IMR-90 (cell line): ENCODE data around the gene PEX14. TPM values are rescaled to one million over a fixed set of nuclear protein-coding genes. Genes with fewer than 3 reads are reported as not detected.

Source experiments
- ATAC-seq: fragments of 200-7000 bp; cut with Tn5 transposase; 2 replicates; pipeline ENCODE4 v1.9.1; 2020; ENCODE audit warnings: low read depth, mild to moderate bottlenecking, moderate library complexity
- BruUV-seq: library from RNA; stranded (reverse); fragments of 400-500 nt; replicated peaks from 2 replicates; lab custom pipeline; 2021; lab: Mats Ljungman, UMichigan
- CTCF ChIA-PET: fragments of 300-600 bp; formaldehyde crosslinking; extraction: SDS; loops from one replicate; lab custom pipeline; 2021; ENCODE audit warnings: antibody characterized with exemption; lab: Yijun Ruan, JAX
- POLR2A ChIA-PET: fragments of 300-600 bp; sonication (Branson Sonifier 250); formaldehyde crosslinking; loops from one replicate; lab custom pipeline; 2022; ENCODE audit warnings: antibody characterized with exemption; ENCODE audit not compliant: unreplicated experiment; lab: Charles Lee
- DNase-seq: peaks from one replicate; pipeline ENCODE4 v3.0.0; 2013
- H2AFZ ChIP-seq: replicated peaks from 2 replicates; pipeline ENCODE3; 2013; ENCODE audit warnings: low read length, mild to moderate bottlenecking; ENCODE audit not compliant: poor library complexity
- H2AK5ac ChIP-seq: 2 replicates; pipeline ENCODE4 v1.6.1; 2013; ENCODE audit warnings: low read depth, low read length, inconsistent platforms
- H2AK9ac ChIP-seq: replicated peaks from 2 replicates; pipeline ENCODE3; 2013; ENCODE audit warnings: mild to moderate bottlenecking, low read depth, low read length, moderate library complexity; ENCODE audit not compliant: poor library complexity
- H2BK120ac ChIP-seq: 2 replicates; pipeline ENCODE4 v1.6.1; 2013; ENCODE audit warnings: low read depth, low read length, inconsistent platforms
- H2BK15ac ChIP-seq: 3 replicates; pipeline ENCODE4 v1.6.1; 2013; ENCODE audit warnings: low read depth, low read length, inconsistent platforms
- H2BK20ac ChIP-seq: 2 replicates; pipeline ENCODE4 v1.6.1; 2013; ENCODE audit warnings: low read depth, mild to moderate bottlenecking, inconsistent platforms, low read length, moderate library complexity
- H2BK5ac ChIP-seq: 2 replicates; pipeline ENCODE4 v1.6.1; 2013; ENCODE audit warnings: mild to moderate bottlenecking, low read depth, low read length, inconsistent platforms; ENCODE audit not compliant: poor library complexity, severe bottlenecking
- H3K14ac ChIP-seq: replicated peaks from 2 replicates; pipeline ENCODE4 v1.6.1; 2013; ENCODE audit warnings: low read depth, low read length, inconsistent platforms
- H3K18ac ChIP-seq: 2 replicates; pipeline ENCODE4 v1.6.1; 2013; ENCODE audit warnings: low read depth, low read length, control low read depth
- H3K23ac ChIP-seq: 2 replicates; pipeline ENCODE4 v1.6.1; 2013; ENCODE audit warnings: low read depth, low read length, inconsistent platforms
- H3K27ac ChIP-seq: 2 replicates; pipeline ENCODE4 v1.5.1; 2013; ENCODE audit warnings: mild to moderate bottlenecking, control low read depth, low read length; ENCODE audit not compliant: insufficient read depth
- H3K27me3 ChIP-seq: 2 replicates; pipeline ENCODE4 v1.6.1; 2013; ENCODE audit warnings: low read length; ENCODE audit not compliant: control insufficient read depth, insufficient read depth
- H3K36me3 ChIP-seq: 2 replicates; pipeline ENCODE4 v1.6.1; 2013; ENCODE audit warnings: low read length, mixed read lengths; ENCODE audit not compliant: control insufficient read depth, insufficient read depth
- H3K4ac ChIP-seq: 2 replicates; pipeline ENCODE4 v1.6.1; 2013; ENCODE audit warnings: low read depth, low read length, inconsistent platforms
- H3K4me1 ChIP-seq: 2 replicates; pipeline ENCODE4 v1.6.1; 2013; ENCODE audit warnings: low read length, mixed read lengths; ENCODE audit not compliant: control insufficient read depth, insufficient read depth
- H3K4me2 ChIP-seq: 2 replicates; pipeline ENCODE4 v1.6.1; 2013; ENCODE audit warnings: low read depth, mild to moderate bottlenecking, control low read depth, low read length, moderate library complexity
- H3K4me3 ChIP-seq: 2 replicates; pipeline ENCODE4 v1.5.1; 2013; ENCODE audit warnings: low read depth, mild to moderate bottlenecking, control low read depth, low read length, moderate library complexity; ENCODE audit not compliant: insufficient read depth
- H3K56ac ChIP-seq: 2 replicates; pipeline ENCODE4 v1.6.1; 2013; ENCODE audit warnings: low read length, inconsistent platforms; ENCODE audit not compliant: insufficient read depth; ENCODE audit errors: extremely low read depth
- H3K79me1 ChIP-seq, 2 experiments: 2 replicates each; pipeline ENCODE4 v1.6.1; 2013; ENCODE audit warnings: low read length in 2 of 2, inconsistent platforms in 1 of 2, low read depth in 1 of 2
- H3K9ac ChIP-seq: 2 replicates; pipeline ENCODE4 v1.6.1; 2013; ENCODE audit warnings: low read depth, low read length, control low read depth
- H3K9me1 ChIP-seq: 2 replicates; pipeline ENCODE4 v1.6.1; 2013; ENCODE audit warnings: low read length, inconsistent platforms; ENCODE audit not compliant: insufficient read depth
- H3K9me3 ChIP-seq: 2 replicates; pipeline ENCODE4 v1.6.1; 2013; ENCODE audit warnings: low read length; ENCODE audit not compliant: control insufficient read depth, insufficient read depth
- H4K20me1 ChIP-seq: 2 replicates; pipeline ENCODE4 v1.6.1; 2013; ENCODE audit warnings: low read length, inconsistent platforms; ENCODE audit not compliant: insufficient read depth
- H4K5ac ChIP-seq: 2 replicates; pipeline ENCODE4 v1.6.1; 2013; ENCODE audit warnings: mild to moderate bottlenecking, low read depth, low read length, control low read depth
- H4K8ac ChIP-seq, 2 experiments: 2 replicates each; pipeline ENCODE4 v1.6.1; 2013; ENCODE audit warnings: low read depth in 2 of 2, low read length in 2 of 2, control low read depth in 1 of 2, inconsistent platforms in 1 of 2
- H4K91ac ChIP-seq: 2 replicates; pipeline ENCODE4 v1.6.1; 2013; ENCODE audit warnings: low read depth, low read length, inconsistent platforms; ENCODE audit not compliant: insufficient read depth
- BHLHE40 ChIP-seq: fragments of 150-350 bp; IDR thresholded peaks from 2 replicates; pipeline ENCODE4 v1.6.1; 2016; ENCODE audit warnings: mild to moderate bottlenecking, low read depth, low read length
- CEBPB ChIP-seq: IDR thresholded peaks from 2 replicates; pipeline ENCODE4 v1.6.1; 2012; ENCODE audit warnings: low read depth, low read length, improper control_type of control experiment
- CTCF ChIP-seq: conservative IDR thresholded peaks from 2 replicates; pipeline ENCODE4 v1.5.1; 2012; ENCODE audit warnings: mild to moderate bottlenecking, low read depth, low read length, improper control_type of control experiment
- FOS ChIP-seq: fragments of 150-350 bp; IDR thresholded peaks from 2 replicates; pipeline ENCODE4 v1.6.1; 2016; ENCODE audit warnings: low read depth, low read length
- MAFK ChIP-seq: IDR thresholded peaks from 2 replicates; pipeline ENCODE4 v1.6.1; 2012; ENCODE audit warnings: low read depth, low read length, improper control_type of control experiment
- MAZ ChIP-seq: IDR thresholded peaks from 2 replicates; pipeline ENCODE4 v1.6.1; 2012; ENCODE audit warnings: low read depth, mild to moderate bottlenecking, low read length, improper control_type of control experiment, moderate library complexity, borderline replicate concordance
- MXI1 ChIP-seq: IDR thresholded peaks from 2 replicates; pipeline ENCODE4 v1.6.1; 2012; ENCODE audit warnings: low read depth, mild to moderate bottlenecking, low read length, moderate library complexity, borderline replicate concordance
- NFE2L2 ChIP-seq: fragments of 150-350 bp; IDR thresholded peaks from 2 replicates; pipeline ENCODE4 v1.6.1; 2016; ENCODE audit warnings: low read depth, mild to moderate bottlenecking, low read length
- POLR2A ChIP-seq: IDR thresholded peaks from 2 replicates; pipeline ENCODE4 v1.6.1; 2012; ENCODE audit warnings: mild to moderate bottlenecking, low read depth, low read length
- RFX5 ChIP-seq: IDR thresholded peaks from 2 replicates; pipeline ENCODE4 v1.8.0; 2012; ENCODE audit warnings: low read depth, mild to moderate bottlenecking, low read length, moderate library complexity
- USF2 ChIP-seq: fragments of 150-350 bp; IDR thresholded peaks from 2 replicates; pipeline ENCODE4 v1.6.1; 2017; ENCODE audit warnings: mild to moderate bottlenecking, antibody characterized with exemption, low read length, low read depth
- WGBS, 2 experiments: methylation state at CpG; one replicate each; pipeline versions ENCODE4 v1.1.5 to v1.1.7; 2013; ENCODE audit warnings: missing lambda C conversion rate in 2 of 2; ENCODE audit not compliant: insufficient read length in 1 of 2; ENCODE audit errors: extremely low coverage in 2 of 2; 5-methylcytosine and 5-hydroxymethylcytosine counted together
- dilution Hi-C: fragments of 300-500 bp; cut with HindIII; formaldehyde crosslinking; loops from one replicate; pipeline ENCODE4 v1.14.3; 2018; ENCODE audit warnings: low sequenced_read_pairs; ENCODE audit not compliant: unreplicated experiment
- in situ Hi-C: fragments of 300-500 bp; cut with MboI; formaldehyde crosslinking; loops from 3 replicates; pipeline ENCODE4 v1.14.3; 2019; ENCODE audit warnings: low sequenced_read_pairs, inconsistent platforms, mixed read lengths
- intact Hi-C: fragments of 100-400 bp; cut with micrococcal nuclease; formaldehyde crosslinking; loops from 2 replicates; pipeline ENCODE4 v1.10.0; 2022
- polyA plus RNA-seq, 3 experiments: library from polyadenylated mRNA; depleted of rRNA; stranded (reverse); fragments of >200 nt; gene quantifications; 2 replicates each; pipeline ENCODE4 v1.2.3, GENCODE V29; 2012; ENCODE audit warnings: low replicate concordance in 1 of 3
- total RNA-seq: library from RNA; depleted of rRNA; stranded (reverse); fragments of >200 nt; gene quantifications from 2 replicates; pipeline ENCODE4 v1.2.3, GENCODE V29; 2012
- TF ChIP-seq, protein P1 (sequence below): fragments of 150-350 bp; IDR thresholded peaks from 2 replicates; pipeline ENCODE4 v1.6.1; 2016; ENCODE audit warnings: low read depth, mild to moderate bottlenecking, low read length, moderate library complexity, borderline replicate concordance

PEX14 gene
- total and polyA plus RNA-seq, 2 of the 4 experiments (the other 2 are of a cell fraction), result 9.5 to 22.5 TPM

DNA sequence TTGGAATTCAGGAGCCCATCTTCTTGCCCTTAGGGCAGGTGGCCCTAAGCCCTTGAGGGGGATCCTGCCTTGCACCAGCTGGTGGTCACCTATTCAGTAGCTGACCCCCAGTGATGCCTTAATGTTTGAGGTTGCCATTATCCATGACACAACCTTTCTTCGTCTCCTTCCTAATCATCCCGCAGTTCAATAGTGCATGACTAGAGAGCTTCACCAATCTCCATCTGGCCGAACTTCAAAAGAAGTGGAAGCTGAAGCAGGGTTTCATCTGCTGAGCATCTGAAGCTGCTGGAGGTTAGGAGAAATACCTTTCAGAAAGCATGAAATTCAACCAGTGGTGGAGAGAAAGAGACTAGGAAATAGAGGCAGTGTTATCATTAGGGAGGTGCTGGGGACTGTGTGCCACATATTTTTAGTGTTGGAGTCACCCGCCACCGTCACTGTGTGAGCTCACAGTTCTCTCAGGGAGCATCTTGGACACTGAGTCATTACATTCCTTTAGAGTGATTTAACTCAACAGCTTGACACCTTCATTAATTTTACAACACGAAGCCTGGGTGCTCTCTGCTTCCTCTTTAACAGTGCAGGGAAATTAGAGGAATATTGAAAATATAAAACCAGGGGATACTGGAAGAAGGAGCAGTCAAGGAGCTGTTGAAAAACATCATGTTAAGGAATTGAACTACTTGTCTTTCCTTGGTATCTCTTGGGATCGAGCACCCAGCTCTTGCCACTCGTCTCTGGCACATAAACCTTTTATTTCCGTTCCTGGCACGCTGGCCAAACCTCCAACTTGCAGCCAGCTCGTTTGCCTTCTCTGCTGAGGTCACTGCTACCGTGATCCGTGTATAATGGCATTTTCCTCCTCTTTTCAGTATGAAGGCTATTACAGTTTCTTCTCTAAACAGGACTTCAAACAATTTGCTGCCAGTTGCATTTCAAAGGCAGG is 53.6 kb downstream of the PEX14 start:
- DNase-seq (peak; percentile 93), ATAC-seq (peak; percentile 76)
- no peaks in the 10 kb centered on the region for H3K9me3 ChIP-seq
- H3K9me1 ChIP-seq, result peaks cover 7% of the 10 kb centered on the region; the same call in 1 of the 2 replicates
- peak overlapping the region; percentile 77 for H3K18ac ChIP-seq
- H3K27me3 ChIP-seq, result no peaks in the 10 kb centered on the region
- H3K9ac ChIP-seq, result peak overlapping the region; percentile 65; the same call in 1 of the 2 replicates
- peak overlapping the region; percentile 87 for H3K4me2 ChIP-seq
- peak overlapping the region; percentile 87 for H4K5ac ChIP-seq
- peak overlapping the region; percentile 42 for H3K14ac ChIP-seq
- H2AK5ac ChIP-seq, result peak overlapping the region; percentile 87
- peak overlapping the region; percentile 34 for H3K56ac ChIP-seq
- H2BK120ac ChIP-seq, result peak overlapping the region; percentile 77
- H4K91ac ChIP-seq, result peak overlapping the region; percentile 90
- intact Hi-C loops, result loop anchor here (5.0 kb wide), 1 partner anchor 479 kb away; no protein-coding TSS in a partner anchor
- peaks cover 20% of the 10 kb centered on the region for H3K4me1 ChIP-seq
- no peak overlapping the region for H2AK9ac ChIP-seq
- peak overlapping the region; percentile 98 for H2BK5ac ChIP-seq
- no TSS peak for BruUV-seq
- CTCF ChIA-PET, result interaction anchor here (1.2 kb wide), 1 partner anchor 21 kb away, joined by 5 read pairs; no protein-coding TSS in a partner anchor
- peak overlapping the region; percentile 74 for H2BK20ac ChIP-seq
- peaks cover 15% of the 10 kb centered on the region; the same call in 1 of the 2 replicates for H4K20me1 ChIP-seq
- POLR2A ChIA-PET, result interaction anchor here (0.6 kb wide), 1 partner anchor 1336 kb away, joined by 3 read pairs; no protein-coding TSS in a partner anchor
- H3K27ac ChIP-seq, result peak overlapping the region; percentile 67
- peak overlapping the region; percentile 67 to 85 for H4K8ac ChIP-seq
- in situ Hi-C loops, result loop anchor here (10.0 kb wide), 1 partner anchor 166 kb away; no protein-coding TSS in a partner anchor
- peak overlapping the region; percentile 36; the same call in 1 of the 2 replicates for H3K4me3 ChIP-seq
- H2BK15ac ChIP-seq, result peak overlapping the region; percentile 45
- H2AFZ ChIP-seq, result peak overlapping the region; percentile 2
- peak overlapping the region; percentile 50 for H3K23ac ChIP-seq
- WGBS, 2 experiments, result 0% methylated on average over 5 of the region's 13 CpGs; no CpG with 5 or more reads in 1 of the 2 experiments
- H3K4ac ChIP-seq, result peak overlapping the region; percentile 87
- peaks cover 37 to 46% of the 10 kb centered on the region in 2 experiments for H3K79me1 ChIP-seq
- no peaks in the 10 kb centered on the region for H3K36me3 ChIP-seq
- dilution Hi-C loops, result no loop called here
- TF ChIP-seq MXI1 (no peak), MAZ (no peak), NFE2L2 (no peak), MAFK (peak; percentile 22; the same call in 1 of the 2 replicates), USF2 (no peak), BHLHE40 (peak; percentile 76), POLR2A (peak; percentile 40; the same call in 1 of the 2 replicates), FOS (peak; percentile 80), CTCF (no peak), RFX5 (no peak), CEBPB (no peak)
- TF ChIP-seq, protein P1, sequence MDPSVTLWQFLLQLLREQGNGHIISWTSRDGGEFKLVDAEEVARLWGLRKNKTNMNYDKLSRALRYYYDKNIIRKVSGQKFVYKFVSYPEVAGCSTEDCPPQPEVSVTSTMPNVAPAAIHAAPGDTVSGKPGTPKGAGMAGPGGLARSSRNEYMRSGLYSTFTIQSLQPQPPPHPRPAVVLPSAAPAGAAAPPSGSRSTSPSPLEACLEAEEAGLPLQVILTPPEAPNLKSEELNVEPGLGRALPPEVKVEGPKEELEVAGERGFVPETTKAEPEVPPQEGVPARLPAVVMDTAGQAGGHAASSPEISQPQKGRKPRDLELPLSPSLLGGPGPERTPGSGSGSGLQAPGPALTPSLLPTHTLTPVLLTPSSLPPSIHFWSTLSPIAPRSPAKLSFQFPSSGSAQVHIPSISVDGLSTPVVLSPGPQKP, result no peak
